Keratinocyte (primary cell): ENCODE data around the gene TACR1.
"Not testable (repeated sequence)": the region's sequence is repeated elsewhere in the genome, so short reads cannot be mapped to it uniquely, and the experiment has no call there.

Experiments used
- EZH2 ChIP-seq: IDR thresholded peaks from one replicate; pipeline ENCODE4 v1.6.1; 2012; ENCODE audit warnings: inconsistent platforms, mild to moderate bottlenecking, low read length, moderate library complexity
- TF ChIP-seq, protein P1 (sequence below), 3 experiments: IDR thresholded peaks in 1 of 3; conservative IDR thresholded peaks in 1 of 3; optimal IDR thresholded peaks in 1 of 3; 2 replicates in 2 of 3; 3 replicates in 1 of 3; pipeline versions ENCODE3 to v1.5.1; 2011; ENCODE audit warnings: low read length in 3 of 3, mild to moderate bottlenecking in 3 of 3, moderate library complexity in 2 of 3, control low read depth in 1 of 3, inconsistent platforms in 1 of 3; ENCODE audit not compliant: insufficient read depth in 2 of 3; ENCODE audit errors: extremely low read depth in 1 of 3

DNA sequence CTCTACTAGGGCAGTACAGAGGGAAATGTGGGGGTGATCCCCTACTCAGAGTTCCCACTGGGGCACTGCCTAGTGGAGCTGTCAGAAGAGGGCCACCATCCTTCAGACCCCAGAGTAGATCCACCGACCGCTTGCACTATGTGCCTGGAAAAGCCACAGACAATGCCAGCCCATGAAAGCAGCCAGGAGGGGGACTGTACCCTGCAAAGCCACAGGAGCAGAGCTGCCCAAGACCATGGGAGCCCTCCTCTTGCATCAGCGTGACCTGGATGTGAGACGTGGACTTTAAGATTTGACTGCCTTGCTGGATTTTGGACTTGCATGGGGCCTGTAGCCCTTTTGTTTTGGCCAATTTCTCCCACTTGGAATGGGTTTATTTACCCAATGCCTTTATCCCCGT is 27.9 kb downstream of the TACR1 start:
- not testable (repeated sequence) for TF ChIP-seq EZH2
- TF ChIP-seq, protein P1, sequence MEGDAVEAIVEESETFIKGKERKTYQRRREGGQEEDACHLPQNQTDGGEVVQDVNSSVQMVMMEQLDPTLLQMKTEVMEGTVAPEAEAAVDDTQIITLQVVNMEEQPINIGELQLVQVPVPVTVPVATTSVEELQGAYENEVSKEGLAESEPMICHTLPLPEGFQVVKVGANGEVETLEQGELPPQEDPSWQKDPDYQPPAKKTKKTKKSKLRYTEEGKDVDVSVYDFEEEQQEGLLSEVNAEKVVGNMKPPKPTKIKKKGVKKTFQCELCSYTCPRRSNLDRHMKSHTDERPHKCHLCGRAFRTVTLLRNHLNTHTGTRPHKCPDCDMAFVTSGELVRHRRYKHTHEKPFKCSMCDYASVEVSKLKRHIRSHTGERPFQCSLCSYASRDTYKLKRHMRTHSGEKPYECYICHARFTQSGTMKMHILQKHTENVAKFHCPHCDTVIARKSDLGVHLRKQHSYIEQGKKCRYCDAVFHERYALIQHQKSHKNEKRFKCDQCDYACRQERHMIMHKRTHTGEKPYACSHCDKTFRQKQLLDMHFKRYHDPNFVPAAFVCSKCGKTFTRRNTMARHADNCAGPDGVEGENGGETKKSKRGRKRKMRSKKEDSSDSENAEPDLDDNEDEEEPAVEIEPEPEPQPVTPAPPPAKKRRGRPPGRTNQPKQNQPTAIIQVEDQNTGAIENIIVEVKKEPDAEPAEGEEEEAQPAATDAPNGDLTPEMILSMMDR (optimal IDR thresholded peaks at IDR 0.05 in 1 of 3, IDR thresholded peaks at IDR 0.05 in 1 of 3, conservative IDR thresholded peaks at IDR 0.05 in 1 of 3; ENCODE audit: extremely low read depth in 1 of 3, insufficient read depth in 2 of 3, low read length in 3 of 3) = not testable (repeated sequence)
